ENCODE data around the gene APOBEC3B. TPM values are rescaled to one million over a fixed set of nuclear protein-coding genes. Genes with fewer than 3 reads are reported as not detected.

The APOBEC3B gene
- total RNA-seq, 1 donor from 2014 or later, result 6.7 TPM

DNA sequence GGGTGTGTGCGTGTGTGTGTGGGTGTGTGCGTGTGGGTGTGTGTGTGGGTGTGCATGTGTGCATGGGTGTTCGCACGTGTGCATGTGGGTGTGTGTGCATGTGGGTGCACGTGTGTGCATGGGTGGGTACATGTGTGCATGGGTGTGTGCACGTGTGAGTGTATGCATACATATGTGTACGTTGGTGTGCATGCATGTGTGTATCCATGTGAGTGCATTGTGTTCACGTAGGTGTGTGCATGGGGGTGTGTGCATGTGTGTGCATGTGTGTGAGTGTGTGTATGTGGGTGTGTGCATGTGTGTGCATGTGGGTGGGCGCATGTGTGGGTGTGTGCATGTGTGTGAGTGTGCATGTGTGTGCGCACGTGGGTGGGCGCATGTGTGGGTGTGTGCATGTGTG lies 44.6 kb upstream of the APOBEC3B start:
- Mint-ChIP-seq H3K27ac (no peak overlapping the region), H3K4me1 (ENCODE audit: unreplicated experiment) (peaks cover 16% of the 10 kb centered on the region), H3K9me3 (no peaks in the 10 kb centered on the region), H3K4me3 (no peak overlapping the region), H3K27me3 (peaks cover 23% of the 10 kb centered on the region), H3K36me3 (no peaks in the 10 kb centered on the region)
- TF ChIP-seq, protein P1, sequence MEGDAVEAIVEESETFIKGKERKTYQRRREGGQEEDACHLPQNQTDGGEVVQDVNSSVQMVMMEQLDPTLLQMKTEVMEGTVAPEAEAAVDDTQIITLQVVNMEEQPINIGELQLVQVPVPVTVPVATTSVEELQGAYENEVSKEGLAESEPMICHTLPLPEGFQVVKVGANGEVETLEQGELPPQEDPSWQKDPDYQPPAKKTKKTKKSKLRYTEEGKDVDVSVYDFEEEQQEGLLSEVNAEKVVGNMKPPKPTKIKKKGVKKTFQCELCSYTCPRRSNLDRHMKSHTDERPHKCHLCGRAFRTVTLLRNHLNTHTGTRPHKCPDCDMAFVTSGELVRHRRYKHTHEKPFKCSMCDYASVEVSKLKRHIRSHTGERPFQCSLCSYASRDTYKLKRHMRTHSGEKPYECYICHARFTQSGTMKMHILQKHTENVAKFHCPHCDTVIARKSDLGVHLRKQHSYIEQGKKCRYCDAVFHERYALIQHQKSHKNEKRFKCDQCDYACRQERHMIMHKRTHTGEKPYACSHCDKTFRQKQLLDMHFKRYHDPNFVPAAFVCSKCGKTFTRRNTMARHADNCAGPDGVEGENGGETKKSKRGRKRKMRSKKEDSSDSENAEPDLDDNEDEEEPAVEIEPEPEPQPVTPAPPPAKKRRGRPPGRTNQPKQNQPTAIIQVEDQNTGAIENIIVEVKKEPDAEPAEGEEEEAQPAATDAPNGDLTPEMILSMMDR (conservative IDR thresholded peaks at IDR 0.05), result no peak
- no peak for DNase-seq (ENCODE audit: extremely low spot score, unreplicated experiment)

DNA sequence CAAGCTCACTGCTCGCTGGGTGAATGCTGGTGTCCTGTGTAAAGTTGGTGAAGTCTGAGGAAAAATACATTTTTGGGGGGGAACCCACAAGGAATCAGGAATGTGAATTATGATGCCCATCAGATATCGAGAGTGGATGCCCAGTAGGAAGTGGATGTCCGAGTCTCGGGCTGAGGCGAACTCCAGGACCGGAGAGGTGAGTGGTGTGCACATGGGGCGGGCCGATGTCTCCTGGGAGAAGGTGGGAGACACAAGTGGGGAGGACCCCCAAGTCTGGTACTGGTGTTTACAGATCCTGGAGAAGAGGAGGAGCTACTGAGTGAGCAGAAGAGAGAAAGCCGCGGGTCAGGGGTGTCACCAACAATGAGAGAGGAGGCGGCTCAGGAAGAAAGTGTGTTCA lies 43.9 kb upstream of the APOBEC3B start:
- Mint-ChIP-seq H3K4me3 (no peak overlapping the region), H3K27ac (no peak overlapping the region), H3K27me3 (peaks cover 26% of the 10 kb centered on the region)

DNA sequence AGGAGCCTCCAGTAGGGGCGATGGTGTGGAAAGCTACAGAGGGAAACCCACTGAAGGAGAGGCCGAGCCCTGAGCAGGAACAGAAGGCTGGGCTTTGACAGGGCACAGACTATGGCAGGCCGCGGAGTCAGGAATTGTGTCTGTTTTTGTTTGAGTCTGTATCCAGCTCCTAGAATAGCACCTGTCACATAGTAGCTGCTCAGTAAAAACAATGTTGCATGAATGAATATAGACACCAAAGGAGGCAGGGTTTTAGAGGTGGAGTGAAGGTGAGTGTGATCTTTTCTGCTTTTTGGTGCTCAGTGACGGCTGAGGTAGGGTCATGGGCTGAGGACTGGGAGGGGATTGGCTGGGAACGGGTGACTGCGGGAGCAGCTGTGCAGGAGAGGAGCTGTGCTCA lies 43.2 kb upstream of the APOBEC3B start:
- no peaks in the 10 kb centered on the region for H3K9me3 Mint-ChIP-seq
- H3K27ac Mint-ChIP-seq, result no peak overlapping the region
- no peak for DNase-seq (ENCODE audit: extremely low spot score, unreplicated experiment)
- H3K4me3 Mint-ChIP-seq, result no peak overlapping the region
- H3K36me3 Mint-ChIP-seq, result no peaks in the 10 kb centered on the region
- TF ChIP-seq, protein P1 (conservative IDR thresholded peaks at IDR 0.05), result no peak
- peaks cover 30% of the 10 kb centered on the region for H3K27me3 Mint-ChIP-seq
- H3K4me1 Mint-ChIP-seq (ENCODE audit: unreplicated experiment), result peaks cover 19% of the 10 kb centered on the region

More for the DNA sequence above, 43.9 kb upstream of the APOBEC3B start:
- Mint-ChIP-seq H3K4me1 (ENCODE audit: unreplicated experiment) (peaks cover 16% of the 10 kb centered on the region), H3K9me3 (no peaks in the 10 kb centered on the region), H3K36me3 (no peaks in the 10 kb centered on the region)
- TF ChIP-seq, protein P1 (conservative IDR thresholded peaks at IDR 0.05), result no peak
- no peak for DNase-seq (ENCODE audit: extremely low spot score, unreplicated experiment)

DNA sequence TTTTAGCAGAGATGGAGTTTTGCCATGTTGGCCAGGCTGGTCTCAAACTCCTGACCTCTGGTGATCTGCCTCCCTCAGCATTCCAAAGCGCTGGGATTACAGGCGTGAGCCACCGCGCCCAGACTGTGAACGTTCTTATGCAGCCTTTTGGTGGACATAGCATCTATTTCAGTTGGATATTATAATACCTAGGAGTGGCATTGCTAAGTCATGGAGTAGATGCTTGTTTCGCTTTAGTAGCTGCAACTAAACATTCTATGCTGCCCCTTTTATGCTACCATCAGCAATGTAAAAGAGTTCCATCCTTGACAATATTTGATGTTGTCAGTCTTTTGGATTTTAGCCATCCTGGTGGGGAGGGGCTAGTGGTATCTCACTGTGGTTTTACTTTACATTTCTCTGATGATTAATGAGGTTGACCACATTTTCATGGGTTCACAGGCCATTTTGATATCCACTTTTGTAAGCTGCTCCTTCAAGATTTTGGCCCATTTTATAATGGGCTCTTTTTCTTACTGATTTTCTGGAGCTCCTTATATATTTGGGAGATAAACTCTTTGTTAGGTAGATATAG lies 41.2 kb upstream of the APOBEC3B start:
- Mint-ChIP-seq H3K27me3 (peaks cover 30% of the 10 kb centered on the region), H3K9me3 (no peaks in the 10 kb centered on the region), H3K27ac (no peak overlapping the region), H3K36me3 (no peaks in the 10 kb centered on the region), H3K4me3 (no peak overlapping the region), H3K4me1 (ENCODE audit: unreplicated experiment) (peaks cover 12% of the 10 kb centered on the region)
- TF ChIP-seq, protein P1 (conservative IDR thresholded peaks at IDR 0.05), result no peak
- no peak for DNase-seq (ENCODE audit: extremely low spot score, unreplicated experiment)

DNA sequence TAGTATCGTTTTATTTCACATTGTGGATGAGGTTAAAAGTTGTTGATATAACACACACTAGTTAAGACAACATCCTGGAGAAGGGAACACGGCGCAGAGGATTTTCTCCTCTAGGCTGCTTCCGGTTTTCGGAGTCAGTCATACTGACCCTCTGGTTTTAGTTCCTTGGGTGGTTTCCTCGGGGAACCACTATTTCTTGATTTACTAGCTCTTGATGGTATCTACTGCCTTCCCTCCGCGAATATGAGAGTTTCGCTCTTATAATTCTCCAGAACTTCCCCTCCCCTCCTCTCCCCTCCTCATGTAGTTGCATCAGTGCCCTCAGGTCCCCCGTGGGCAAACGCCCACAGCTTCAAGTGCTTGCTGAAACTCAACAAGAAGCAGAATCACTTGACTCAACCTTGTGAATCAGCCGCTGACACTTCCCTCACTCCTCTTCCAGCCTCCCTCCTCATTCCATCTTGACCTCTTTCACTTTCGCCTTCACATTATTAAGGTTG lies 40.6 kb upstream of the APOBEC3B start:
- TF ChIP-seq, protein P1 (conservative IDR thresholded peaks at IDR 0.05), result no peak
- Mint-ChIP-seq H3K9me3 (no peaks in the 10 kb centered on the region), H3K27ac (no peak overlapping the region), H3K4me3 (no peak overlapping the region), H3K4me1 (ENCODE audit: unreplicated experiment) (peaks cover 14% of the 10 kb centered on the region), H3K36me3 (no peaks in the 10 kb centered on the region), H3K27me3 (peaks cover 32% of the 10 kb centered on the region)
- DNase-seq (ENCODE audit: extremely low spot score, unreplicated experiment), result no peak

Data from type B pancreatic cell (in vitro differentiated cells).